ENCODE data around the gene SLC44A4.

GRCh38 chr6:31864818-31865204, 14.0 kb downstream of the SLC44A4 start:
- TF ChIP-seq POLR2A (IDR thresholded peaks at IDR 0.05; ENCODE audit: low read length) (no peak), GATA1 (IDR thresholded peaks at IDR 0.05; ENCODE audit: low read depth, low read length) (no peak)
